ENCODE results near the gene GALNT16.

Gene GALNT16

DNA sequence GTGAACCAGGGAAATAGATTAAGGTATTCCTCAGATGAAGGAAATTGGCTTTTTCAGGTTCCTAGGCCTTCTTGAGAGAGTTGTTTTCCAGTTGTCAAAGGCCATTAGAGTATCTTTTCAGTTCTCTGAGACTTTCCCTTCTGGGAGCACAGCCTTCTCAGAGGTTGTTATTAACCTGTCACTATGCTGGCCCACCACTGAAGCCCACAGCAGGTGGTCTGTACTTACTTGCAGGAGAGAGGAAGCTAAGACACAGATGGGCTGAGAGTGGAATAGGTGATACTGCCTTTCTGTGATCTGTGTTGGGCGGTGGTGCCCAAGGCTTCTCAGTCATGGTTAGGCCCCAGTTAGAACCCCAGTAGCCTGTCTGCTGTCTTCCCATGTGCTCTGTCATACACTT, 22.8 kb upstream of the GALNT16 start:
- Histone ChIP-seq H3F3A (ENCODE audit: low read depth) (no peaks in the 10 kb centered on the region), H3K36me3 (ENCODE audit: insufficient read depth, low read length) (peaks cover 12% of the 10 kb centered on the region; the same call in 1 of the 2 replicates), H3K4me3 (ENCODE audit: low read length, poor library complexity, severe bottlenecking) (no peak overlapping the region), H3K4me2 (ENCODE audit: low read depth, low read length, poor library complexity, severe bottlenecking) (no peak overlapping the region), H3K9me3 (ENCODE audit: insufficient read depth, low read depth, low read length) (no peaks in the 10 kb centered on the region), H3K9me2 (replicated peaks; ENCODE audit: low read depth, low read length) (no peaks in the 10 kb centered on the region), H3K9ac (ENCODE audit: low read depth, low read length, poor library complexity, severe bottlenecking) (no peak overlapping the region), H3K4me1 (ENCODE audit: insufficient read depth, low read length, poor library complexity, severe bottlenecking) (no peaks in the 10 kb centered on the region), H3K79me2 (ENCODE audit: insufficient read depth, low read length) (no peaks in the 10 kb centered on the region), H2AFZ (ENCODE audit: low read length) (no peak overlapping the region), H3K27me3 (ENCODE audit: insufficient read depth, low read length, poor library complexity, severe bottlenecking) (no peaks in the 10 kb centered on the region), H4K20me1 (ENCODE audit: insufficient read depth, low read length, poor library complexity, severe bottlenecking) (no peaks in the 10 kb centered on the region)
- TF ChIP-seq CTCF (conservative IDR thresholded peaks at IDR 0.05; ENCODE audit: low read length) (no peak), EZH2phosphoT487 (IDR thresholded peaks at IDR 0.05; ENCODE audit: borderline replicate concordance) (no peak)

DNA sequence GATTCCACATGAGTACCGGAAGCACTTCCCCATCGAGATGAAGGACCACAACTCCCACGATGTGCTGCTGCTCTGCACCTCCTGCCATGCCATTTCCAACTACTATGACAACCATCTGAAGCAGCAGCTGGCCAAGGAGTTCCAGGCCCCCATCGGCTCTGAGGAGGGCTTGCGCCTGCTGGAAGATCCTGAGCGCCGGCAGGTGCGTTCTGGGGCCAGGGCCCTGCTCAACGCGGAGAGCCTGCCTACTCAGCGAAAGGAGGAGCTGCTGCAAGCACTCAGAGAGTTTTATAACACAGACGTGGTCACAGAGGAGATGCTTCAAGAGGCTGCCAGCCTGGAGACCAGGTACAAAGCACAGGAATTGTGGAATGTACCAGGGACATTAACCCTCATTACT, 22.4 kb upstream of the GALNT16 start:
- H3K27me3 ChIP-seq (ENCODE audit: insufficient read depth, low read length, poor library complexity, severe bottlenecking): no peaks in the 10 kb centered on the region
- H3K9me2 ChIP-seq (replicated peaks; ENCODE audit: low read depth, low read length): no peaks in the 10 kb centered on the region

DNA sequence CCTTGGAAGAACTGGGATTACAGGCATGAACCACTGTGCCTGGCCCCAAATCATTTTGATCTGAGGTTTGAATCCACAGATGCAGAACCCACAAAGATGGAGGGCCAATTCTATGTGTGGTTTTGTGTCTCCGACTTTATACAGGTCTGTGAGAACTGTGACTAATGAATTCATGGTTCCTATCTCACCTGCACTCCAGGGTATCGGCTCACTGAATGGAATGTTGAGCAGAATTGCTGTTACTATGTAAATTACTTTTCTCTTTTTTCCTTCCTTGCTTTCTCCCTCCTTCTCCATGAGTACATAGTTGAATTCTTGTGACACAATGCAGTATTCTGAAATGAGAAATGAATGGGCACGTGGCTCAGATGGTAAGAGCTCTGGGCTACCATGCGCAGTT, 21.1 kb upstream of the GALNT16 start:
- H3K4me3 ChIP-seq (ENCODE audit: low read length, poor library complexity, severe bottlenecking): no peak overlapping the region
- H3K9ac ChIP-seq (ENCODE audit: low read depth, low read length, poor library complexity, severe bottlenecking): no peak overlapping the region
- no peaks in the 10 kb centered on the region for H3K79me2 ChIP-seq (ENCODE audit: insufficient read depth, low read length)
- no peaks in the 10 kb centered on the region for H3K9me3 ChIP-seq (ENCODE audit: insufficient read depth, low read depth, low read length)
- no peaks in the 10 kb centered on the region for H3K27me3 ChIP-seq (ENCODE audit: insufficient read depth, low read length, poor library complexity, severe bottlenecking)
- no peak for TF ChIP-seq CTCF (conservative IDR thresholded peaks at IDR 0.05; ENCODE audit: low read length)
- TF ChIP-seq EZH2phosphoT487 (IDR thresholded peaks at IDR 0.05; ENCODE audit: borderline replicate concordance): no peak
- H4K20me1 ChIP-seq (ENCODE audit: insufficient read depth, low read length, poor library complexity, severe bottlenecking): no peaks in the 10 kb centered on the region
- no peak overlapping the region for H2AFZ ChIP-seq (ENCODE audit: low read length)
- no peaks in the 10 kb centered on the region for H3F3A ChIP-seq (ENCODE audit: low read depth)
- H3K4me2 ChIP-seq (ENCODE audit: low read depth, low read length, poor library complexity, severe bottlenecking): no peak overlapping the region
- no peaks in the 10 kb centered on the region for H3K4me1 ChIP-seq (ENCODE audit: insufficient read depth, low read length, poor library complexity, severe bottlenecking)
- H3K36me3 ChIP-seq (ENCODE audit: insufficient read depth, low read length): peaks cover 12% of the 10 kb centered on the region; the same call in 1 of the 2 replicates
- H3K9me2 ChIP-seq (replicated peaks; ENCODE audit: low read depth, low read length): no peaks in the 10 kb centered on the region

More for the DNA sequence above, 22.4 kb upstream of the GALNT16 start:
- H3K9ac ChIP-seq (ENCODE audit: low read depth, low read length, poor library complexity, severe bottlenecking): no peak overlapping the region
- H4K20me1 ChIP-seq (ENCODE audit: insufficient read depth, low read length, poor library complexity, severe bottlenecking): no peaks in the 10 kb centered on the region
- H3F3A ChIP-seq (ENCODE audit: low read depth): no peaks in the 10 kb centered on the region
- TF ChIP-seq CTCF (conservative IDR thresholded peaks at IDR 0.05; ENCODE audit: low read length) (no peak), EZH2phosphoT487 (IDR thresholded peaks at IDR 0.05; ENCODE audit: borderline replicate concordance) (no peak)
- H3K36me3 ChIP-seq (ENCODE audit: insufficient read depth, low read length): peaks cover 12% of the 10 kb centered on the region; the same call in 1 of the 2 replicates
- H3K4me3 ChIP-seq (ENCODE audit: low read length, poor library complexity, severe bottlenecking): no peak overlapping the region
- no peak overlapping the region for H3K4me2 ChIP-seq (ENCODE audit: low read depth, low read length, poor library complexity, severe bottlenecking)
- no peak overlapping the region for H2AFZ ChIP-seq (ENCODE audit: low read length)
- no peaks in the 10 kb centered on the region for H3K4me1 ChIP-seq (ENCODE audit: insufficient read depth, low read length, poor library complexity, severe bottlenecking)
- no peaks in the 10 kb centered on the region for H3K9me3 ChIP-seq (ENCODE audit: insufficient read depth, low read depth, low read length)
- H3K79me2 ChIP-seq (ENCODE audit: insufficient read depth, low read length): no peaks in the 10 kb centered on the region

Measured in Loucy (cell line).